IMR-90 (cell line): ENCODE data around the gene ZBTB40.

Experiments
- MAZ ChIP-seq: IDR thresholded peaks from 2 replicates; pipeline ENCODE4 v1.6.1; 2012; ENCODE audit warnings: low read depth, mild to moderate bottlenecking, low read length, improper control_type of control experiment, moderate library complexity, borderline replicate concordance
- MXI1 ChIP-seq: IDR thresholded peaks from 2 replicates; pipeline ENCODE4 v1.6.1; 2012; ENCODE audit warnings: low read depth, mild to moderate bottlenecking, low read length, moderate library complexity, borderline replicate concordance
- POLR2A ChIP-seq: IDR thresholded peaks from 2 replicates; pipeline ENCODE4 v1.6.1; 2012; ENCODE audit warnings: mild to moderate bottlenecking, low read depth, low read length
- TF ChIP-seq, protein P1 (sequence below): conservative IDR thresholded peaks from 2 replicates; pipeline ENCODE4 v1.5.1; 2012; ENCODE audit warnings: mild to moderate bottlenecking, low read depth, low read length, improper control_type of control experiment

- TF ChIP-seq POLR2A (no peak), MXI1 (no peak), MAZ (no peak)
- TF ChIP-seq, protein P1, sequence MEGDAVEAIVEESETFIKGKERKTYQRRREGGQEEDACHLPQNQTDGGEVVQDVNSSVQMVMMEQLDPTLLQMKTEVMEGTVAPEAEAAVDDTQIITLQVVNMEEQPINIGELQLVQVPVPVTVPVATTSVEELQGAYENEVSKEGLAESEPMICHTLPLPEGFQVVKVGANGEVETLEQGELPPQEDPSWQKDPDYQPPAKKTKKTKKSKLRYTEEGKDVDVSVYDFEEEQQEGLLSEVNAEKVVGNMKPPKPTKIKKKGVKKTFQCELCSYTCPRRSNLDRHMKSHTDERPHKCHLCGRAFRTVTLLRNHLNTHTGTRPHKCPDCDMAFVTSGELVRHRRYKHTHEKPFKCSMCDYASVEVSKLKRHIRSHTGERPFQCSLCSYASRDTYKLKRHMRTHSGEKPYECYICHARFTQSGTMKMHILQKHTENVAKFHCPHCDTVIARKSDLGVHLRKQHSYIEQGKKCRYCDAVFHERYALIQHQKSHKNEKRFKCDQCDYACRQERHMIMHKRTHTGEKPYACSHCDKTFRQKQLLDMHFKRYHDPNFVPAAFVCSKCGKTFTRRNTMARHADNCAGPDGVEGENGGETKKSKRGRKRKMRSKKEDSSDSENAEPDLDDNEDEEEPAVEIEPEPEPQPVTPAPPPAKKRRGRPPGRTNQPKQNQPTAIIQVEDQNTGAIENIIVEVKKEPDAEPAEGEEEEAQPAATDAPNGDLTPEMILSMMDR, result no peak
Observed at GRCh38 chr1:22442212-22442894, 9.3 kb upstream of the ZBTB40 start.
